SU-DHL-6 (cell line): ENCODE data around the gene EEF1AKMT3.

ENCODE experiments used
- H2AFZ ChIP-seq: fragments of 200-600 bp; sonication (generic); 2 replicates; pipeline ENCODE4 v1.6.1; 2014; ENCODE audit warnings: low read depth, mild to moderate bottlenecking, moderate library complexity, mixed read lengths, antibody characterized with exemption, low read length; ENCODE audit not compliant: severe bottlenecking
- H3F3A ChIP-seq: fragments of 200-600 bp; shearing (Covaris generic); 2 replicates; pipeline ENCODE4 v1.6.0; 2016; ENCODE audit warnings: antibody characterized with exemption, mild to moderate bottlenecking; ENCODE audit not compliant: insufficient read depth
- H3K27ac ChIP-seq: fragments of 200-600 bp; sonication (generic); 2 replicates; pipeline ENCODE4 v1.5.1; 2016; ENCODE audit warnings: low read depth, mild to moderate bottlenecking, low read length, moderate library complexity, mixed read lengths
- H3K27me3 ChIP-seq: fragments of 200-600 bp; sonication (generic), shearing (Covaris generic); 2 replicates; pipeline ENCODE4 v1.6.0; 2014; ENCODE audit warnings: mild to moderate bottlenecking, low read length
- H3K36me3 ChIP-seq: fragments of 200-600 bp; sonication (generic); 2 replicates; pipeline ENCODE4 v1.6.1; 2014; ENCODE audit warnings: mild to moderate bottlenecking, low read length, mixed read lengths
- H3K4me2 ChIP-seq: fragments of 300-600, 200-600 bp; shearing (Covaris generic), sonication (generic); 2 replicates; pipeline ENCODE4 v1.6.0; 2014; ENCODE audit warnings: low read length, low read depth, mild to moderate bottlenecking; ENCODE audit not compliant: poor library complexity, severe bottlenecking
- H3K4me3 ChIP-seq: fragments of 200-600 bp; sonication (generic); 2 replicates; pipeline ENCODE4 v1.5.1; 2014; ENCODE audit warnings: antibody characterized with exemption, low read length, mild to moderate bottlenecking, mixed read lengths; ENCODE audit not compliant: insufficient read depth, poor library complexity, severe bottlenecking
- H3K79me2 ChIP-seq: fragments of 200-600 bp; sonication (generic); 2 replicates; pipeline ENCODE4 v1.6.1; 2014; ENCODE audit warnings: mild to moderate bottlenecking, low read length, moderate library complexity; ENCODE audit not compliant: insufficient read depth
- H3K9ac ChIP-seq: fragments of 200-600 bp; sonication (generic); 2 replicates; pipeline ENCODE4 v1.7.0; 2014; ENCODE audit warnings: mild to moderate bottlenecking, low read length
- H3K9me2 ChIP-seq: fragments of 200-600 bp; sonication (generic); replicated peaks from 2 replicates; pipeline ENCODE4 v1.6.1; 2014; ENCODE audit warnings: low read length; ENCODE audit not compliant: insufficient read depth
- H3K9me3 ChIP-seq: fragments of 200-600 bp; sonication (generic); 2 replicates; pipeline ENCODE4 v1.6.1; 2014; ENCODE audit warnings: low read length, mixed read lengths; ENCODE audit not compliant: insufficient read depth
- H4K20me1 ChIP-seq: fragments of 200-600 bp; sonication (generic); 2 replicates; pipeline ENCODE4 v1.6.1; 2014; ENCODE audit warnings: low read depth, mild to moderate bottlenecking, antibody characterized with exemption, low read length, moderate library complexity, mixed read lengths
- EZH2phosphoT487 ChIP-seq: fragments of 200-600 bp; sonication (generic), shearing (Covaris generic); conservative IDR thresholded peaks from 2 replicates; pipeline ENCODE4 v1.6.1; 2018; ENCODE audit warnings: mild to moderate bottlenecking, antibody characterized with exemption, low read length, moderate library complexity, mixed read lengths
- TF ChIP-seq, protein P1 (sequence below): fragments of 200-600 bp; sonication (generic); IDR thresholded peaks from one replicate; pipeline ENCODE4 v1.5.1; 2017; ENCODE audit warnings: antibody characterized with exemption, mild to moderate bottlenecking, low read length, moderate library complexity; ENCODE audit not compliant: insufficient read depth, poor library complexity, severe bottlenecking

EEF1AKMT3 gene

DNA sequence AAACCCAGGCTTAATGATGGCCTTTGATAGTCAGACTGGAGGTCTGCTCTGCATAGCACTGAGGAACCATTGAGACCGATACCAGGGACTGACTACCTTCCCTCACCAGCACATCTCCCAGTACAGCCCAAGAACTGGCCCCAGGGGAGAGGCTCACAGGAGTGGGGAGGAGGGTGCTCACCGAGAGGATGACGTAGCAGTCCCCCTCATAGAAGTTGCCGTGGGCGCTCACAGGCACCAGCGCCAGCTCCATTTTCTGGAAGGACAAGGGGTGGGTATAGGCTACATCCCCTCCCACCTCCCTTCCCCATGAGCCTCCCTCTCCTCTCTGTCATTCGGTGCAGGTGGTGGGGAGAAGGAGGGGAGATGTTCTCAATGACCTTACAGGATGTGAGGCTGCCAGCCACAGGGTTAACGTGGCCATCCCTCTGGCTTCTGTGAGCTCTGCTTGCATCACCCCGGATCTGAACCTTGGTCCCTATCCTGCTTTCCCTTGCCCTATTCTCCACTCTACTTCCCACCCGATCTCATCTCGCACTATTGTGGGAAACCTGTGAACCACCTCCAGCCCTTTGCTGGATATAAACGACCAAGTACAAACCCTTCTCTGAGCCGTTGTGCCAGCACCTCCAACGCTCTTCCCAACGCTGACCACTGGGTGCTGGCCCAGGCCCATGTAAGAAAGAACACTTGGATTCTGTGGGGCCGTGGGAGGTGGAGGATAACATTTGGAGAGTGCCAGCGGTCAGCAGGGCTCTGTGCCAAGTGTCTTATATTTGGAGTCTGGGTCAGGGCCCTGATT is 41.8 kb downstream of the EEF1AKMT3 start:
- H3K36me3 ChIP-seq, result no peaks in the 10 kb centered on the region
- no peaks in the 10 kb centered on the region for H3F3A ChIP-seq
- TF ChIP-seq, protein P1, sequence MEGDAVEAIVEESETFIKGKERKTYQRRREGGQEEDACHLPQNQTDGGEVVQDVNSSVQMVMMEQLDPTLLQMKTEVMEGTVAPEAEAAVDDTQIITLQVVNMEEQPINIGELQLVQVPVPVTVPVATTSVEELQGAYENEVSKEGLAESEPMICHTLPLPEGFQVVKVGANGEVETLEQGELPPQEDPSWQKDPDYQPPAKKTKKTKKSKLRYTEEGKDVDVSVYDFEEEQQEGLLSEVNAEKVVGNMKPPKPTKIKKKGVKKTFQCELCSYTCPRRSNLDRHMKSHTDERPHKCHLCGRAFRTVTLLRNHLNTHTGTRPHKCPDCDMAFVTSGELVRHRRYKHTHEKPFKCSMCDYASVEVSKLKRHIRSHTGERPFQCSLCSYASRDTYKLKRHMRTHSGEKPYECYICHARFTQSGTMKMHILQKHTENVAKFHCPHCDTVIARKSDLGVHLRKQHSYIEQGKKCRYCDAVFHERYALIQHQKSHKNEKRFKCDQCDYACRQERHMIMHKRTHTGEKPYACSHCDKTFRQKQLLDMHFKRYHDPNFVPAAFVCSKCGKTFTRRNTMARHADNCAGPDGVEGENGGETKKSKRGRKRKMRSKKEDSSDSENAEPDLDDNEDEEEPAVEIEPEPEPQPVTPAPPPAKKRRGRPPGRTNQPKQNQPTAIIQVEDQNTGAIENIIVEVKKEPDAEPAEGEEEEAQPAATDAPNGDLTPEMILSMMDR, result no peak
- TF ChIP-seq EZH2phosphoT487, result no peak
- no peaks in the 10 kb centered on the region for H3K27me3 ChIP-seq
- H4K20me1 ChIP-seq, result no peaks in the 10 kb centered on the region
- H3K4me3 ChIP-seq, result no peak overlapping the region
- H3K27ac ChIP-seq, result no peak overlapping the region
- H3K79me2 ChIP-seq, result no peaks in the 10 kb centered on the region
- H3K9ac ChIP-seq, result no peak overlapping the region
- H3K4me2 ChIP-seq, result no peak overlapping the region
- H2AFZ ChIP-seq, result no peak overlapping the region
- H3K9me3 ChIP-seq, result no peaks in the 10 kb centered on the region
- no peaks in the 10 kb centered on the region for H3K9me2 ChIP-seq

DNA sequence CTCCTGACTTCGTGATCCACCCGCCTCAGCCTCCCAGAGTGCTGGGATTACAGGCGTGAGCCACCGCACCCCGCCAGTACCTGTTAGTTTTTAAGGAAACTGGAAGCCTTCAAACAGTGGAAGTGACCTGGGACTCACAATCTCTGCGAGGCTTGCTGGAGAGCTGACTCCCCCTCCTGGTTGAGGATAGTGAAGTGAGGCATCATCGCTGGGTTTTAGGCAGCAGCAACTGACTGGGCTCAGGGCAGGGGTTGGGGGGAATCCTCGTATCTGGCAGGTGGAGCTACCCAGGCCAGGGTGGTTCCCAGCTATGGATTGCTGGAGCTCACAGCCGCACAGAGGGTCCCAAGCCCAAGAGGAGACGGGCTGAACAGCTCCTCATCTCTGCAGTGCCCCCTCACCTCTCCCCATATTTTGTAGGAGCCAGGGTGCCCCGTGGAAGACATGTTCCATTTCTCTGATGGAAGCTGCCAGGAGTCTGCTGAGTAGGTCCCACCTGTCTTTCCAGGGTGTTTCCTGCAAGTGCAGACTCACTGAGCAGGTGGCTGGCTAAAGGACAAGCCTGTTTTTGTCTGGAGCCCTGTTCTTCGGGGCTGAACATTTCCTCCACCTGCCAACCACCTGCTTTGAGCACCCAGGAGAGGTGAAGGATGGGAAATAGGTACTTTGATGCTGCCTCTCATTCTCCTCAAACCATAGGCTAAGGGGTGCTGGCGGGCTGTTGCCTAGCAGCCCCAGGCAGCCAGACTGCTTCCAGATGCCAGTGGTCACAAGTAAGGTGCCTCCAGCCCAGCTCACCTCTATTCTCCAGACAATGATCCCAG is 43.0 kb downstream of the EEF1AKMT3 start:
- Histone ChIP-seq H2AFZ (no peak overlapping the region), H3K36me3 (no peaks in the 10 kb centered on the region), H3K27me3 (no peaks in the 10 kb centered on the region), H3K9me3 (no peaks in the 10 kb centered on the region), H3K9ac (no peak overlapping the region), H4K20me1 (no peaks in the 10 kb centered on the region), H3K4me3 (no peak overlapping the region), H3K27ac (no peak overlapping the region), H3K79me2 (no peaks in the 10 kb centered on the region), H3F3A (no peaks in the 10 kb centered on the region), H3K9me2 (no peaks in the 10 kb centered on the region), H3K4me2 (no peak overlapping the region)
- no peak for TF ChIP-seq EZH2phosphoT487
- TF ChIP-seq, protein P1, result no peak

DNA sequence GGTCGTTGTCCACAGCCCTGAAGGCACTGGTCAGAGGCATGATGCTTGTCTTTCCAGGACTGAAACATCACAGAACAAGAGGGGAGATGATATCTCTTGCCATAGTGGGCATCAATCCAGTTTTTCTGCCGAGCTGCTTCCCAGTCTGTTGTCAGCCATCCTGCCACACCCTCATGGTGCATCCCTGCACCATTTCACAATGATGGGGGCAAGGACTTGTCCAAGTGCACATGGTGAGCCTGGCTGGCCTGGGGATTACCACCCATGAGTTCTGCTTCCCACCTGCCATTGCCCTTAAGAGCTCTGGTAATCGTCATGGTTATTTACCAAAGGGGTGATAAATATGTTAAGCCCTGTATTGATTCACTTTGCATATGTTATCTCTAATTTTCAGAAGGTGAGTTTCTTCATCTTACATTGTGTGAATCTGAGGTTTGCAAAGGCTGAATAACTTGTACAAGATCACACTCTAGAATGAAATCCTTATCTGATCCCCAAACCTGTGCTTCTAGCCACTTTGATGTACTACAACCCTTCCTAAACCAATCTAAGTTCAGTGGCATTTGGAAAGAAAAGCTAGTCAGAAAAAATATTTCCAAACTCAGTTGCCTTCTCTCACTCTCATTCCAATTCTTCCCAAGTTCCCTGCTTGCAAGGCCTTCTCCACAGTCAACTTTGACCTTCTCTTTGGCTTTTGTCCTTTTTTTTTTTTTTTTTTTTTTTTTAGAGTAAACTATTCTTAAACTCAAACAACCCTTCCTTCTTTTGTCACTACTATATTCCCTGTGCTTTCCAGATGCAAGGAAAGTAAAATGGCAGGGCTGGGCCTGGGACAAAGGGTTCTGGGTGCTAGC is 43.8 kb downstream of the EEF1AKMT3 start:
- no peaks in the 10 kb centered on the region for H3K9me3 ChIP-seq
- H3K79me2 ChIP-seq, result no peaks in the 10 kb centered on the region
- no peak for TF ChIP-seq EZH2phosphoT487
- TF ChIP-seq, protein P1, result no peak
- H4K20me1 ChIP-seq, result no peaks in the 10 kb centered on the region
- H3K27me3 ChIP-seq, result no peaks in the 10 kb centered on the region
- no peak overlapping the region for H3K27ac ChIP-seq
- no peaks in the 10 kb centered on the region for H3F3A ChIP-seq
- H3K9me2 ChIP-seq, result no peaks in the 10 kb centered on the region
- no peak overlapping the region for H3K9ac ChIP-seq
- no peak overlapping the region for H2AFZ ChIP-seq
- H3K4me2 ChIP-seq, result no peak overlapping the region
- H3K36me3 ChIP-seq, result no peaks in the 10 kb centered on the region
- no peak overlapping the region for H3K4me3 ChIP-seq
